H54 (cell line): ENCODE measurements around the gene CMC4.

Source experiments
- DNase-seq: peaks from one replicate; pipeline ENCODE4 v3.0.0; 2011; ENCODE audit warnings: low spot score, mixed read lengths; ENCODE audit not compliant: insufficient read length
- FAIRE-seq: peaks from 3 replicates; lab custom pipeline; 2011; peaks lifted over from hg19 to GRCh38; lab: Jason Lieb, UNC
- POLR2A ChIP-seq: IDR thresholded peaks from 2 replicates; pipeline ENCODE4 v1.6.1; 2011; ENCODE audit warnings: low read depth, mild to moderate bottlenecking, low read length

Gene CMC4, protein sequence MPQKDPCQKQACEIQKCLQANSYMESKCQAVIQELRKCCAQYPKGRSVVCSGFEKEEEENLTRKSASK

DNA sequence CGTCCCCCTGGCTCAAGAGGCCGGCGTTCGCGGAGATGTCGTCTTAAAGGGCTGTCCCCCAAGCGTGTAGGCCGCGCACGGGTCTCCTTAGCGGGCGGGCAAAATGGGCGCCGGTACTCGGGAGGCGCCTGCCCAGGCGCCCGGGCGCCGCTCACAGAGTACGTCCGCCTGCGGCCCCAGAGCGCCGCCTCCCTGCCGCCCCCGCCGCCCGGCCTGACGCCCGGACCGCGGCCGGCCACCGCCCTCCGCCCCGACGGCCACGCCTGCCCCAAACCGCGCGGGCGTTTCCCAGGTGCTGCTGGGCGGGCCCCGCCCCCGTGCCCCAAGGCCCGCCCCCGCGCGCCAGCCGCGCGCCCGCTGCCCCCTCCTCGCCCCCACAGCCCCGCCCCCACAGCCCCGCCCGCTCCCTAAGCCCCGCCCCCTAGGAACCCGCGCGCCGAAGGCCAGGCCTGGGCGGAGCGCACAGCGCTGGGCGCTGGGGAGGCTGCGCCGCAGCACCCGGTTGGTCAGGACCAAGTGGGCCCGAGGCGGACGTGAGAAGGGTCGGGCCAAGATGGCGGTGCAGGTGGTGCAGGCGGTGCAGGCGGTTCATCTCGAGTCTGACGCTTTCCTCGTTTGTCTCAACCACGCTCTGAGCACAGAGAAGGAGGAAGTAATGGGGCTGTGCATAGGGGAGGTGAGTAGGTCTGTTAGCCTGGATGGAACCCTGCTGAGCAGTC, at the start of gene CMC4, which contains the start of the genes BRCC3 and MTCP1:
Gene CMC4, minus strand, starts transcription at position 162 of the 719 bp plus-strand sequence. CDS start 7,113 bp downstream, outside the sequence.
Gene BRCC3, plus strand, starts transcription at position 534 of the 719 bp plus-strand sequence. Its CDS starts 20 bp downstream, at position 554.
Gene MTCP1, minus strand, starts transcription at position 162 of the 719 bp plus-strand sequence. CDS start 5,126 bp downstream, outside the sequence.
- peak; percentile 76 for DNase-seq
- FAIRE-seq = no peak
- TF ChIP-seq POLR2A = peak; percentile 87

DNA sequence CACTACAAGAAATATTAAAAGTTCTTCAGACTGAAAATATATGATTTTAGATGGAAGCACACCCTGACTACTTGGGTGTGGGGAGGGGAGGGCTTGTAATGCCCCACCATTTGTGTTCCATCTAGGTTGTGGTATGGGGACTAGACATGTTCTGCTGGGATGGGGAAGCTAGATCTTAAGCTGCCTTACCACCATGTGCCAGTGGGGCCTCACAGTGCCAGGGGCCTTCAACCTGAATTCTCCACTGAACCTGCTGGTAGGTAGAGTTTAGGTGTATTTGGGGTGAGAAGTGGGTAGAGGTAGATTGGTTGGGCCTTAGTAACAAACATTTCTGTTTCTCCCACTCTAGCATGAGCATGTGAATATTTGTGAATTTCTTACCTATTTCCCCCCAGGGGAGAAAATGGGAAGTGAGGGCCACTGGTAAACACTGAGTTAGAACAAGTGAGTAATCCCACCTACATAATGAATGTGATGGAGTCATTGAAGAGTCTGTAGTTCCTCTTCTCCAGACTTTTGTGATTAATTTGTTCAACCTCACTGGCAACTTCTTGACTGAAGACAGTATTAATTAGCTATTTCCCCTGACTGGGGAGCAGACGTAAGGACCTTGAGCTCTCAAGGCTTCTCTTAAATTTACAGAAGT, 44.4 kb upstream of the CMC4 start:
- no peak for TF ChIP-seq POLR2A
- DNase-seq (no peak), FAIRE-seq (no peak)

DNA sequence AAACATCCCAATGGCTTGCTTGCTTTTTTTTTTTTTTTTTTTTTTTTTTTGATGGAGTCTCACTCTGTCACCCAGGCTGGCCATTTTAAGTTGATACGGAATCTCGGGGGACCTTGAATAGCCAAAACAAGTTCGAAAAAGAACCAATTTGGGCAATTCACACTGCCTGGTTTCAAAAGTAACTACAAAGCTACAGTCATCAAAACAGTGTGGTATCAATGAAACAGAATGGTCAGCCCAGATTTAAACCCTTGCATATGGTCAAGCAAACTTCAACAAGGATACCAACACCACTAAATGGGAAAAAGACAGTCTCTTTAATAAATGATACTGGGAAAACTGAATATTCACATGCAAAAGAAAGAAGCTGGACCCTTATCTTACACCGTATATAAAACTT, 42.2 kb upstream of the CMC4 start:
- no peak for DNase-seq
- no peak for TF ChIP-seq POLR2A
- no peak for FAIRE-seq

DNA sequence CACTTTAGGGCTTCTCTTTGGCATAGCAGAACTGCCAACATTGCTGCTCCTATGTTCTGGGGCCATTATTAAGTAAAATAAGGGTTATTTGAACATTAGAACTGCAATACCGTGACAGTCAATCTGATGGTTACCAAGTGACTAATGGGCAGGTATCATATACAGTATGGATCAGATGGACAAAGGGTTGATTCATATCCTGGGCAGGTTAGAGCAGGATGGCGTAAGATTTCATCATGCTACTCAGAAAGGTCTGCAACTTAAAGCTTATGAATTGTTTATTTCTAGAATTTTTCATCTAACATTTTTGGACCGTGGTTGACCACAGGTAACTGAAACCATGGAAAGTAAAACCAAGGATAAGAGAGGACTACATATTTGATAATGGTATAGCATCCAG, 41.2 kb upstream of the CMC4 start:
- DNase-seq = no peak
- no peak for TF ChIP-seq POLR2A
- no peak for FAIRE-seq

DNA sequence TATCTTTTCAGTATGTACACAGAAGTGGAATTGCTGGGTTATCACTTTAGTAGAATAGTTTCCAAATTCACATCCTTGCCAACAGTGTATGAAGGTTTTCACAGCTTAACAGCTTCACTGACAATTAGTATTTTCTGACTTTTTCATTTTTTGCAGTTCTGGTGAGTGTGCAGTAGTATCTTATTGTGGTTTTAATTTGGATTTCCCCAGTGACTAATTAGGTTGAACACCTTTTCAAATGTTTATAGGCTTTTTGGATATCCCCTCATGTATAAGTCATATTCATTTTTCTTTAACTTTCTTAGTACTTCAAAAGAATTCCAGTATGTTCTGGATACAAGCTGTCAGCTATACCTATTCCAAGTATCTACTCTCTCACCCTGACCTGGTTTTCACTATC, 37.5 kb upstream of the CMC4 start:
- DNase-seq = no peak
- no peak for TF ChIP-seq POLR2A
- no peak for FAIRE-seq

DNA sequence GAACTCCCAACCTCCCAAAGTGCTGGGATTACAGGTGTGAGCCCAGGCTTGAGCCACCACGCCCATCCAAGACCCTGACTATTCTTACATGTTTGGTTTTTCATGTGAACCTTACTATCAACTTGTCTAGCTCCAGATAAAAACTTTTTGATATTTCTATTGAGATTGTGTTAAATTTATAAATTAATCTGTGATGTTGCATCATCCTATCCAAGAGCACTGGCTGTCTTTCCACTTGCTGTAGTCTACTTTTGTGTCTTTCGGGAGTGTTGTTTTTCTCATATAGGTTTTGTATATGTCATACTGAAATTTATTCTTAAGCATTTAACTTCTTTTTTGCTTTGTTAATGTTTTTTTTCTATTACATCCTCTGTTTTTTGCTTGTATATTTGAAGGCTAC, 35.0 kb upstream of the CMC4 start:
- TF ChIP-seq POLR2A = no peak
- FAIRE-seq (no peak), DNase-seq (no peak)

DNA sequence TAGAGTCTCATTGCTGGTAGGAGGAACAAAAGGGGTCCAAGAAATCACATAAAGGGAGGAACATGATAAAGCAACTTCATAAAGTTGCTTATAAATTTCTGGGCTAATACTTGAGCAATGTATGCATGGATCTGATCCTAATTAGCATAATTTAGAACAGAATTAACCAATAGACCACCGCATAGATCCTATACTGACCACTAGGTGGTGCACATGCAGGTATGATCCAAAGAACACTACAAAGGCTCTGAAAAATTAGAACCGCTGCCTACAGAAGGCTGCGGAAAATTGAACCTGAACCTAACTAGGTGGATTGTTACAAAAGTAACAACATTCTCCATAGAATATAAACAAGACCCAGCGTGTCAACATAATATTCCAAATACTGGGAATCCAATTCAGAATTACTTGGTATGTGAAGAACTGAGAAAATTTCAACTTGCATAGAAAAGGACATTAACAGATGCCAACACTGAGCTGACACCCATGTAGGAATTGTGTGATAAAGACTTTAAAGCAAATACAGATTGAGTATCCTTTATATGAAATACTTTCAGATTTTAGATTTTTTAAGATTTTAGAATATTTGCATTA, 23.6 kb upstream of the CMC4 start:
- no peak for FAIRE-seq
- TF ChIP-seq POLR2A = no peak
- DNase-seq = no peak

DNA sequence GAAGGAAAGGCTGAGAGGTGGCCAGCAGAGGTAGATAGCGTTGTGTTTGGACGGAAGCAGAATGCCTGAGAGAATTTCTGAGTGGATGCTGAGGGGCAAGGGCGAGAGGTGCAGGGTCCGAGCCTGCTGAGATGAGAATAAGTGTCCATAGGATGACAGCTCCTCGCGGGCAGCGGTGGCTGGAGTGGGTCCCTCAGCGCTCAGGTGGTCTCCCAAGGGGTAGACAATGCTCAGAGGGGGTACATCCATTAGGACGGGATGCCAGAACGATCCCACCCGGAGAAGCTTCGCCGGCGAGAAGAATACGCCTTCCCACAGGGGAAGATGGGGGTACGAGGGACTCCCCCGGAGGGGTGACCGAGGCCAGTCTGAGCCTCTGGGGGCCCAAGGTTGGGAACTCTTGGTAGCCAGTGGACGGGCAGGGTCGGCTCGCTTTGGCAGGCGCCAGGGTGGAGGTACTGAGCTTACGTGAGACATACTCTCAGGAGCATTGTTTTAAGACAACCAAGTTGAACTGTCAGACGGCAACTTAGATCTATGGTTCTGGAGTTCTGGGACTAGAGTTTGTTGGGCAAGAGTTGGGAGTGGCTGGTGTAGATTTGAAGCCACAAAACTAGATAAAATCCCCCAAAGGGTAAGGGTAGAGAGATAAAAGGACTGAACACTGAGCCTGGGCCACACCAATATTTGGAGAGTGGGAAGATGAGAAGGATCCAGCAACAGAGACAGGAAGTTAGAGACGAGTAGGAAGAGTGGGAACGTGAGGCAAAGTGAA, 16.2 kb upstream of the CMC4 start:
- FAIRE-seq = no peak
- DNase-seq = no peak
- no peak for TF ChIP-seq POLR2A

DNA sequence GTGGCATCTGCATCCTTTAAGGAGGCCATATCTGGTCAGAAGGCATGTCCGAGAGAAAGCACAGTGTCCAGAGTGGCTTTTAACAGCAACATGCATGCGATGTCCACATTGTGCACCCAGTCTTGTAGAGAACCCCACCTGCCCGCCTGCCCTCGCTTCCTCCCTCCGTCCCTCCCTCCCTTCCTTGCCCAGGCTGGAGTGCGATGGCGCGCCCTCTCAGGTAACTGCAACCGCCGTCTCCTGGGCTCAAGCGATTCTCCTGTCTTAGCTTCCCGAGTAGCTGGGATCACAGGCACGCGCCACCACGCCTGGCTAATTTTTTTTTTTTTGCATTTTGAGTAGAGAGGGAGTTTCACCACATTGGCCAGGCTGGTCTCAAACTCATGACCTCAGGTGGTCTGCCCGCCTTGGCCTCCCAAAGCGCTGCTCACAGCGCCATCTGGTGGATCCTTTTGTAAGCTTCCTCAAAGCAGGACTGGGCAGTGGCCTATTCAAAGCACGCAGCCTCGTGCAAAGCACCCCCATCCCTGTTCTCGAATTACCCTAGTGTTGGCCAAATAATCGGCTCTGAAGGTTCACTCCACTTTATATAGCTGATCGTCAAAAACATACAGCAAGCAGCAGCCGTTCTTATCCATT, 15.4 kb upstream of the CMC4 start:
- no peak for TF ChIP-seq POLR2A
- FAIRE-seq (no peak), DNase-seq (no peak)

DNA sequence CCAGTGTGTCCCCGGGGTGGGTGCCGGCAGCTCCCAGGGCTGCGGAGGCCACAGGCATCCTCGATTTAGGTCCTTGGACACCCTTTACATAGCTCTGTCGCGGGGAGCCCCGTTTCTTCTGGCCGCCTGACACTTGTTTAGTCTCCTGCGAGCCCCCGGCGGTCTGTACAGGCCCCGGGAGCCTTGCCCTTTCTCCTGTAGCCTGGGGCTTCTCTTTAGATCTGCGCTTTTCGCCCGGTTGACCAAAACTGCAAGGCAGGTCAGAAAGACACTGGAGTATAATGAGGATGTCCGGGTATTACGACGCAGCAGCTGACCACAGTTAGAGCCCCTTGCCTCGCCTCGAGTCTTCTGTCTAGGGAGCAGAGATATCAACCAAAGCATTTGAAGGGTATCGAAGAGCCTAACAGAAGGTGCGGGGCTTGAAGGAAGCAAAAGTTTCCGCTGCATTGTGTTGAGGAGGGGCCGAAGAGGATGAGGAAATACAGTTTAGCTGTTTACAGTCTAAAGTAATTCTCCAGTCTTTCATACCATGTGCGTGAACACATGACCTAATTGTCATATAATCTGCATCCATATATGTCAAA, 851 bp upstream of the CMC4 start:
- no peak for FAIRE-seq
- TF ChIP-seq POLR2A = no peak
- DNase-seq = no peak

DNA sequence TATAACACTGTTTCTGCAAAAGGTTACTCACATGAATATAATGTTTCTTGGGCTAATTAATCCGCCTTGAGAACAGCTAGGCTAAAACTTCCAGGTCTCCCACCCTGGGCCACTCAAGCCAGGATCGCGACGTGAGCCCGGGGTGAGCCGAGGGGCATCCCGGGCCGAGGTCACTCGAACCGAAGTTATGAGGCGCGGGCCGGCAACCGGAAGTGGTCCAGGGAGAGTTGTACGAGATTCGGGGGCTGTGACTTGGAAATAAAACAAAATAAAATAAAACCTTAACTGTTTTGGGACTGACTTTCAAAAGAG, 317 bp downstream of the CMC4 start:
- no peak for TF ChIP-seq POLR2A
- FAIRE-seq = no peak
- no peak for DNase-seq

DNA sequence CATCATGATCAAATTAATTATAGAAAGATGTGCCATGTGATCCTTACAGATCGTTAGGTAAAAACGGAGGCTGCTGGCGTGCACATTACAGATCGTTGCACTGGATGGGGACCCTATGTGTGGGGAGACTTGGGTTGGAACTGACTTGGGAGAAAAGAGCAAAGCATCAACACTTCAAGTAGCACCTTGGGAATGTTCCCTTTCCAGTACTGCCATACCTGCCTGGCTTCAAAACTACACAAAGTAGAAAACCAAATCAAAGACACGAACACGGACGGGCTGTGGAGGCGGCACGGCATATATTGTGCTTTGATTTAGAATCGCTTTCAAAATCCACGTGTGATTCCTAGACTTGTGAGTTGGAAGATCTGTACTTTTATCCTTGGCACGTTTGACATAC, 898 bp downstream of the CMC4 start:
- DNase-seq = no peak
- no peak for TF ChIP-seq POLR2A
- no peak for FAIRE-seq

DNA sequence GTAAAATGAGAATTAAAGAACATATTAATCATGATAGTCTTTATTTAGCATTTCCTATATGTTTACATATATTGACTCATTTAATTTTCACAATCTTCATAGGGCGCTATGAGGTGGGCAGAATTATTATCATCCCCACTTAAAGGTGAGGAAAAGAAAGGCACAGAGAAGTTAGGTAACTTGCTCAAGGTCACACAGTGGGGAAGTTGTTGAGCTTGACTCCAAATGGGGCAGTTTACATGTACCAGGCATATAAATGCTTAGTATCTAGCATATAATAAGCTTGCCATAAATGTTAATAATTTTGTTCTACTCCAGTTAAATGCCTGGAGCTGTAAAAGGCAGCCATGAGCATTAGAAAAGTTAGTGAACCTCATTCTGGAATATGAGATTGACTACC, 1.5 kb downstream of the CMC4 start:
- no peak for DNase-seq
- FAIRE-seq = no peak
- TF ChIP-seq POLR2A = no peak

DNA sequence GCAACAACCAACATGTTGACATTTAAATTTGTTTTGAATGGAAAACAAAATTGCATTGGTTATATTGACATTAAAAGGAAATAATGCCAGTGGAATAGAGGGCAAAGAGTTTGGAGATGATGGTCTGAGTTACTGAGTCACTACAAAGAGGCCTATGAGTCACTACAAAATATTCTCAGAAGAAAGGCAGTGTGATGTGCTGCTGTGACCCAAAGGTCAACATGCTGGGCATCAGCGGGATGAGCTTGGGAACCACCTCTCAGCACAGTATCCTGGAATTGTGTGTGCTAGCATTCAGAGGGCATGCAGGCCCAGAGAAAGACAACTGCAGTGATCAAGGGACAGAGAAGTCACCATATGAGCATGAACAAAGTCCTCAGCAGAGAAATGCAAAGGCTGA, 2.8 kb downstream of the CMC4 start:
- TF ChIP-seq POLR2A = no peak

More for the DNA sequence above, 2.8 kb downstream of the CMC4 start:
- peak; percentile 63 for DNase-seq
- FAIRE-seq = peak; percentile 99
